A673 (cell line): ENCODE results near the gene VTI1A. TPM values are rescaled to one million over a fixed set of nuclear protein-coding genes. Genes with fewer than 3 reads are reported as not detected.

ENCODE experiments used
- BruUV-seq: library from RNA; stranded (reverse); fragments of 400-500 nt; replicated peaks from 2 replicates; lab custom pipeline; 2021; lab: Mats Ljungman, UMichigan
- CTCF ChIA-PET: fragments of 300-600 bp; sonication (Branson Sonifier 250); formaldehyde crosslinking; loops from one replicate; lab custom pipeline; 2022; ENCODE audit warnings: antibody characterized with exemption; lab: Charles Lee
- POLR2A ChIA-PET: fragments of 300-600 bp; sonication (Branson Sonifier 250); formaldehyde crosslinking; loops from one replicate; lab custom pipeline; 2022; ENCODE audit warnings: antibody characterized with exemption; ENCODE audit not compliant: low non-redundant PET; lab: Charles Lee
- DNase-seq: peaks from one replicate; pipeline ENCODE4 v3.0.0-alpha.2; 2015; ENCODE audit warnings: low spot score
- H3K27ac ChIP-seq: fragments of 200-600 bp; sonication (generic); 2 replicates; pipeline ENCODE4 v1.5.1; 2016; ENCODE audit warnings: mixed run types, low read depth, mild to moderate bottlenecking, mixed read lengths, antibody characterized with exemption, low read length; ENCODE audit not compliant: poor library complexity, severe bottlenecking
- H3K27me3 ChIP-seq: fragments of 200-600 bp; sonication (generic); replicated peaks from 2 replicates; pipeline ENCODE4 v1.6.1; 2017; ENCODE audit warnings: mixed run types, low read depth, mild to moderate bottlenecking, mixed read lengths, antibody characterized with exemption, low read length; ENCODE audit not compliant: insufficient read depth, poor library complexity
- H3K36me3 ChIP-seq: fragments of 200-600 bp; sonication (generic); 2 replicates; pipeline ENCODE4 v1.6.1; 2016; ENCODE audit warnings: mixed run types, mild to moderate bottlenecking, mixed read lengths, antibody characterized with exemption, low read length; ENCODE audit not compliant: insufficient read depth, poor library complexity, severe bottlenecking
- H3K4me1 ChIP-seq: fragments of 200-600 bp; sonication (generic); 2 replicates; pipeline ENCODE4 v1.6.1; 2017; ENCODE audit warnings: mixed run types, mild to moderate bottlenecking, mixed read lengths, antibody characterized with exemption, low read length; ENCODE audit not compliant: insufficient read depth, poor library complexity, severe bottlenecking
- H3K4me3 ChIP-seq: fragments of 200-600 bp; sonication (generic); 2 replicates; pipeline ENCODE4 v1.5.1; 2016; ENCODE audit warnings: low read depth, mixed run types, mild to moderate bottlenecking, mixed read lengths, low read length; ENCODE audit not compliant: poor library complexity, severe bottlenecking
- H3K9me3 ChIP-seq: fragments of 200-600 bp; sonication (generic); 2 replicates; pipeline ENCODE4 v1.6.1; 2016; ENCODE audit warnings: mixed run types, low read depth, mild to moderate bottlenecking, mixed read lengths, antibody characterized with exemption, low read length; ENCODE audit not compliant: poor library complexity, severe bottlenecking
- EZH2 ChIP-seq: fragments of 200-600 bp; sonication (generic); IDR thresholded peaks from 2 replicates; pipeline ENCODE4 v1.6.1; 2017; ENCODE audit warnings: borderline replicate concordance, low read depth, mild to moderate bottlenecking, mixed read lengths, antibody characterized with exemption, low read length; ENCODE audit not compliant: poor library complexity, severe bottlenecking
- intact Hi-C: fragments of 100-400 bp; cut with micrococcal nuclease; formaldehyde crosslinking; loops from one replicate; pipeline ENCODE4 v1.10.0; 2022; ENCODE audit not compliant: unreplicated experiment
- total RNA-seq: library from RNA; stranded (reverse); gene quantifications from 2 replicates; pipeline ENCODE4 v1.2.3, GENCODE V29; 2021
- TF ChIP-seq, protein P1 (sequence below): fragments of 300-800, 200-600 bp; sonication (generic); conservative IDR thresholded peaks from 2 replicates; pipeline ENCODE4 v1.5.1; 2017; ENCODE audit warnings: low read depth, mild to moderate bottlenecking, antibody characterized with exemption, low read length, moderate library complexity, mixed read lengths

Gene VTI1A
- total RNA-seq, 1 experiment from 2014 or later, result 38.7 TPM

DNA sequence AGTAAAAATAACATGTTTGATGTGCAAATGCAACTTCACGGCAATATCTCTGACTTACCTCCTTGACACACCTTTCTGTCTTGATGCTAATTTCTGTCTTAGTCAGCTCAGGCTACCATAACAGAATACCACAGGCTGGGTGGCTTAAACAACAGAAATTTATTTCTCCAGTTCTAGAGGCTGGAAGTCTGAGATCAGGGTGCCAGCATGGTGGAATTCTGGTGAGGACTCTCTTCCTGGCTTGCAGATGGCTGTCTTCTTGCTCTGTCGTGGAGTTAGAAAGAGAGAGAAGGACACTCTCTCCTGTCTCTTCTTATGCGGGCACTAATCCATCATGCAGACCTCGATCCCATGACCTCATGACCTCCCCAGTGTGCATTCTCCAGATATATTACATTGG, 134.9 kb downstream of the VTI1A start:
- no peak for TF ChIP-seq EZH2
- TF ChIP-seq, protein P1, sequence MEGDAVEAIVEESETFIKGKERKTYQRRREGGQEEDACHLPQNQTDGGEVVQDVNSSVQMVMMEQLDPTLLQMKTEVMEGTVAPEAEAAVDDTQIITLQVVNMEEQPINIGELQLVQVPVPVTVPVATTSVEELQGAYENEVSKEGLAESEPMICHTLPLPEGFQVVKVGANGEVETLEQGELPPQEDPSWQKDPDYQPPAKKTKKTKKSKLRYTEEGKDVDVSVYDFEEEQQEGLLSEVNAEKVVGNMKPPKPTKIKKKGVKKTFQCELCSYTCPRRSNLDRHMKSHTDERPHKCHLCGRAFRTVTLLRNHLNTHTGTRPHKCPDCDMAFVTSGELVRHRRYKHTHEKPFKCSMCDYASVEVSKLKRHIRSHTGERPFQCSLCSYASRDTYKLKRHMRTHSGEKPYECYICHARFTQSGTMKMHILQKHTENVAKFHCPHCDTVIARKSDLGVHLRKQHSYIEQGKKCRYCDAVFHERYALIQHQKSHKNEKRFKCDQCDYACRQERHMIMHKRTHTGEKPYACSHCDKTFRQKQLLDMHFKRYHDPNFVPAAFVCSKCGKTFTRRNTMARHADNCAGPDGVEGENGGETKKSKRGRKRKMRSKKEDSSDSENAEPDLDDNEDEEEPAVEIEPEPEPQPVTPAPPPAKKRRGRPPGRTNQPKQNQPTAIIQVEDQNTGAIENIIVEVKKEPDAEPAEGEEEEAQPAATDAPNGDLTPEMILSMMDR, result no peak
- Histone ChIP-seq H3K27me3 (no peaks in the 10 kb centered on the region), H3K27ac (no peak overlapping the region), H3K9me3 (no peaks in the 10 kb centered on the region), H3K4me1 (no peaks in the 10 kb centered on the region), H3K4me3 (no peak overlapping the region), H3K36me3 (no peaks in the 10 kb centered on the region)
- ChIA-PET CTCF (no interaction called here), POLR2A (no interaction called here)
- intact Hi-C loops, result no loop called here
- no TSS peak for BruUV-seq
- DNase-seq, result no peak

DNA sequence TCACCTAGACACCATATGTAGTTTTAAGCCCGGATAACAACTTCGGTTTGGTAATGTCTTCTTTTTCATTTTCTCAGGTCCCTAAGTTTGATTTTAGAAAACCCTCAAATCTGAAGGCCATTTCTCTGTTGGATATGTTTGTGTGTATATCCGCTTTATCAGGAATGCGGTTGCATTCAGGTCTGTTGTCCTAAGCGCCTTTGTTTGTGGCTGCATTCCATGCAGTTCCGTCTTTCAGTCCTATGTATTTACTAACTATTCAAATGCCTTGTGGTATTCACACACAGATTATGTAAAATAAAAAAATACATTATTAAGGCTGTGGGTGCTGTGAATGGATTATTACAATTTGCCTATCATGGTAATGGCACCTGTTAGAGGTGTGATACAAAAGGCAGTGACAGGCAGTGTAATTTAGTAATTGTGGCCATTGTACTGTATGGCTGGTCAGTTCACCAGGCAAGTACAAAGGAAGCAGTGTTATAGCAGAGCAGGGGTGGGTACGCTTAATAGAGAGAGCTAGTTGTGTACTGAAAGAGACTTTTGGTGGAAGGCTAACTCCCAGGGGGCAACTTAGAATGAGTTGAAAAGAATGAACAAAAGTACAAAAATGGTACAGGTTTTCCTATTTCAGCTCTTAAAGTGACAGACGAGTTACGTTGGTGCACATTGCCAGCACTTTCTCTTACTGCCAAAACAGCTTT, 136.4 kb downstream of the VTI1A start:
- DNase-seq, result no peak
- H3K36me3 ChIP-seq, result no peaks in the 10 kb centered on the region
- ChIA-PET POLR2A (no interaction called here), CTCF (no interaction called here)
- no peaks in the 10 kb centered on the region for H3K27me3 ChIP-seq
- no TSS peak for BruUV-seq
- TF ChIP-seq, protein P1, result no peak
- no peak for TF ChIP-seq EZH2
- no peaks in the 10 kb centered on the region for H3K4me1 ChIP-seq
- no peaks in the 10 kb centered on the region for H3K9me3 ChIP-seq
- H3K4me3 ChIP-seq, result no peak overlapping the region
- intact Hi-C loops, result no loop called here
- H3K27ac ChIP-seq, result no peak overlapping the region

DNA sequence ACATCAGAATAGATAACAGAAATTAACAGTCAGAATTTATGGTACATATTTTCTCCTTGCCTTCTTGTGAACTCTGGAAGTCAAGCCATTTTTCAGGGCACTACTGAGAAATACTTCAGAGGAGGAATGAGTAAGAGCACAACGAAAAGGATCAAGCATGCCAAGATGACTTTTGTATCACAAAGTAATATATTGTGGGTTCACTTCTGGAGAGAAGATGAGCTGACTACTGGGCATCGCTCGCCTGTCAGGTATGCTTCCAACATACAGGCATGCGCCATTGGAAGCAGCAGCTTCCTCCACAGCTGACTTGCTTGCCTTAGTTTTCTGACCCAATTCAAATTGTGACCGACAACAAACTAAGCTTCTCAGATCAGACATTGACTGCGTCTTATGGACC, 137.3 kb downstream of the VTI1A start:
- H3K27ac ChIP-seq, result no peak overlapping the region
- H3K4me3 ChIP-seq, result no peak overlapping the region
- H3K27me3 ChIP-seq, result no peaks in the 10 kb centered on the region
- intact Hi-C loops, result no loop called here
- POLR2A ChIA-PET, result no interaction called here
- DNase-seq, result no peak
- BruUV-seq, result no TSS peak
- no peaks in the 10 kb centered on the region for H3K36me3 ChIP-seq
- no peak for TF ChIP-seq EZH2
- TF ChIP-seq, protein P1, result no peak
- no peaks in the 10 kb centered on the region for H3K9me3 ChIP-seq
- H3K4me1 ChIP-seq, result no peaks in the 10 kb centered on the region
- CTCF ChIA-PET, result no interaction called here
